AG09309 (cell line): ENCODE measurements around the gene ARHGAP40.

Experiments
- DNase-seq: peaks from one replicate; pipeline ENCODE4 v3.0.0-alpha.2; 2010; ENCODE audit warnings: low read depth
- H3K4me3 ChIP-seq: 2 replicates; pipeline ENCODE4 v1.5.1; 2011; ENCODE audit warnings: mild to moderate bottlenecking, low read depth, low read length, moderate library complexity; ENCODE audit not compliant: control insufficient read depth
- TF ChIP-seq, protein P1 (sequence below): IDR thresholded peaks from 2 replicates; pipeline ENCODE4 v1.5.1; 2011; ENCODE audit warnings: mild to moderate bottlenecking, low read depth, low read length, inconsistent platforms; ENCODE audit not compliant: insufficient read depth, control insufficient read depth; ENCODE audit errors: missing control alignments

Gene ARHGAP40

DNA sequence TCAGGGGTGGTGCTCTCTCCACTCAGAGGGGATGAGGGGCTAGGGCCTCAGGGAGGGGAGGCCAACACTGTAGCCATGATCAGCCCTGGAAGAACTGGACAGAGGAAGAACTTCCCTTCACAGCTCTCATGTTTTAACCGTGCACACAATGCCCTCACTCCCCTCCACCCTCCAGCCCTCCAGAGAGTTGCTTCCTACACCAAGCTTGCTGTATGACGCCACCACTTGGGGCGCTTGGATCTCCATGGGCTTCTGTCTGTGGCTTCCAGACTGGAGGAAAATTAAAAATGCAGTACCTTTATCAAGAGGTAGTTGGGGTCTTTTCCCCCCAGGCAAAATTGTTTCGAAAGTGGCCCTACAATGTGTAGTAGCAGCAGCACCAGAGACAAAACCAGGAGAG, 48.4 kb downstream of the ARHGAP40 start:
- TF ChIP-seq, protein P1, sequence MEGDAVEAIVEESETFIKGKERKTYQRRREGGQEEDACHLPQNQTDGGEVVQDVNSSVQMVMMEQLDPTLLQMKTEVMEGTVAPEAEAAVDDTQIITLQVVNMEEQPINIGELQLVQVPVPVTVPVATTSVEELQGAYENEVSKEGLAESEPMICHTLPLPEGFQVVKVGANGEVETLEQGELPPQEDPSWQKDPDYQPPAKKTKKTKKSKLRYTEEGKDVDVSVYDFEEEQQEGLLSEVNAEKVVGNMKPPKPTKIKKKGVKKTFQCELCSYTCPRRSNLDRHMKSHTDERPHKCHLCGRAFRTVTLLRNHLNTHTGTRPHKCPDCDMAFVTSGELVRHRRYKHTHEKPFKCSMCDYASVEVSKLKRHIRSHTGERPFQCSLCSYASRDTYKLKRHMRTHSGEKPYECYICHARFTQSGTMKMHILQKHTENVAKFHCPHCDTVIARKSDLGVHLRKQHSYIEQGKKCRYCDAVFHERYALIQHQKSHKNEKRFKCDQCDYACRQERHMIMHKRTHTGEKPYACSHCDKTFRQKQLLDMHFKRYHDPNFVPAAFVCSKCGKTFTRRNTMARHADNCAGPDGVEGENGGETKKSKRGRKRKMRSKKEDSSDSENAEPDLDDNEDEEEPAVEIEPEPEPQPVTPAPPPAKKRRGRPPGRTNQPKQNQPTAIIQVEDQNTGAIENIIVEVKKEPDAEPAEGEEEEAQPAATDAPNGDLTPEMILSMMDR = no peak
- DNase-seq = no peak
- no peak overlapping the region for H3K4me3 ChIP-seq

DNA sequence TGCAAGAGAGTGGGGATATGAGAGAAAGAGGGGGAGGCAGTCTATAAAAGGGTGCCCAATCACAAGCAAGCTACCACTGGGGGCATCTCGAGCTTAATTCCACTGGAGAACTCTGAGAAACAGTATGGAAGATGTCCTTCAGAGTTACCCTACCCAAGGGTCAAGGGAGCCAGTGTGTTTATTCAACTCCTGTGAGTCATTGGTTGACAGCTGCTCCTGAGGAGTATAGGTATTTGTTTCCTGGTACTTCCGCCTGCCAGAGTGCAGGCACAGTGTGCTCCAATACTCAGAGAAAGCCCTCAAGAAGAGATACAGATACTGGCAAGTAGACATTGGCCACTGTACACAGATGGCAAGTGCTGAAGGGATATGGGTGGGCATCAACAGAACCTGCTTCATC, 49.5 kb downstream of the ARHGAP40 start:
- H3K4me3 ChIP-seq = no peak overlapping the region
- no peak for DNase-seq
- TF ChIP-seq, protein P1 = no peak

DNA sequence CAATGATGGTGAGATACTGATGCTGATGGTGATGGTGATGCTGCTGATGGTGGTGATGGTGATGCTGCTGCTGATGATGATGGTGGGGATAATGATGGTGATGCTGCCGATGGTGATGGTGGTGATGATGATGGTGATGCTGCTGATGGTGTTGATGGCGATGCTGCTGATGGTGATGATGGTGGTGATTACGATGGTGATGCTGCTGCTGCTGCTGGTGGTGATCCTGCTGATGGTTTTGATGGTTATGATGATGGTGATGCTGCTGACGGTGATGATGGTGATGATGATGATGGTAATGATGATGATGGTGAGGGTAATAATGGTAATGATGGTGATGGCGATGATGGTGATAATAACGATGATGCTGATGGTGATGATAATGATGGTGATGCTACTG, 50.0 kb downstream of the ARHGAP40 start:
- no peak overlapping the region for H3K4me3 ChIP-seq
- TF ChIP-seq, protein P1 = no peak
- no peak for DNase-seq

DNA sequence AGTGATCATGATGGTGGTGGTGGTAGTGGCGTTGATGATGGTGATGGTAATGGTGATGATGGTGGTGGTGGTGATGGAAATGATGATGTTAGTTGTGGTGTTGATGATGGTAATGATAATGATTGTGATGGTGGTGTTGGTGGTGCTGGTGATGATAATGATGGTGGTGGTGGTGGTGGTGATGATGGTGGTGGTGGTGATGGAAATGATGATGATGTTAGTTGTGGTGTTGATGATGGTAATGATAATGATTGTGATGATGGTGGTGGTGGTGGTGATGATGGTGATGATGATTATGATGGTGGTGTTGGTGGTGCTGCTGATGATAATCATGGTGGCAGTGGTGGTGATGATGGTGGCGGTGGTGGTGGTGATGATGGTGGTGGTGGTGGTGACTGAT, 51.4 kb downstream of the ARHGAP40 start:
- no peak overlapping the region for H3K4me3 ChIP-seq
- TF ChIP-seq, protein P1 = no peak

DNA sequence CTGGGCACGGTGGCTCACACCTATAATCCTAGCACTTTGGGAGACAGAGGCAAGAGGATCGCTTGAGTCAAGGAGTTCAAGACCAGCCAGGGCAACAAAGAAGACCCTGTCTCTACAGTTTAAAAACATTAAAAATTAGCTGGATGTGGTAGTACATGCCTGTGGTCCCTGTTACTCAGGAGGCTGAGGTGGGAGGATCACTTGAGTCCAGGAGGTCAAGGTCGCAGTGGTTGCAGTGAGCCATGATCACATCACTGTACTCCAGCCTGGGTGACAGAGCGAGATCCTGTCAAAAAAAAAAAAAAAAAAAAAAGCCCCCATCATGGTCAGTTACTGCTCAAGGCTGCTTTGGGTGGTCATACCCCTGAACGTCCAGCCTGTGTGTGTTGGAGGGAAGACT, 55.8 kb downstream of the ARHGAP40 start:
- H3K4me3 ChIP-seq = no peak overlapping the region
- TF ChIP-seq, protein P1 = no peak

More for the DNA sequence above, 51.4 kb downstream of the ARHGAP40 start:
- DNase-seq = no peak

DNA sequence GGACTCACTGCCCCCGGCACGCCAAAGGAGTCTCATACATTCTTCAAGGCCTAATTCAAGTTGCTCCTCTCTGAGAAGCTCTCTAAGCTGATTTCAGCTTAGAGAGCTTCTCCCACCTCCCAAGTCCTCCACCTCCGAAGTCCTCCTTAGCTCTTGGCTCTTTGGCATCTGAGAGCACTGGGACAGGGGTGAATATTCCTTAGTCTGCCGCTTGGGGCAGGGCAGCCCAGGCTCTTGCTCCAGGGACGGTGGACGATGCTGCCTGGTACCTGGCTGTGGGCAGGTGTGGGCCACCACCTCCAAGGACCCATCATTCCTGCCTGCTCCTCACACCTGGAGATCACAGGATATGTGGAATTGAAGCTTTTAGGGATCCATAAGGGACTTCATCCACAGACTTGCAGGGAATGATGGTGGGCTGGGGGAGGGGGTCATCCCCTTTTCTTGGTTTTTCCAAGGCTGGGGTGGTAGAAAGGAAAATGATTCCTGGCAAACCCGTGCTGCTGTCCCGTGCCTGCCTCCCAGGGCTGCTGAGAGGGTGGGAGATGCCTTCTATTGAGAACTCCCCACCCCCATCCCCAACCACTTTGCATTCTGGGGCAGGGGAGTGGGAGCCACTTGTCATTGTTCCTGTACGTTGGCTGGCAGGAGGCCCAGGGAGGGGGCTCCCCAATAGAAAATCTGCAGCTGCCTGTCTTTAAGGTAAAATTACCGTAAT, 57.4 kb downstream of the ARHGAP40 start:
- no peak overlapping the region for H3K4me3 ChIP-seq
- TF ChIP-seq, protein P1 = peak; percentile 57
- DNase-seq = no peak

More for the DNA sequence above, 55.8 kb downstream of the ARHGAP40 start:
- DNase-seq = no peak
